Measurements from ENCODE around the gene PDZRN4.

Gene PDZRN4

DNA sequence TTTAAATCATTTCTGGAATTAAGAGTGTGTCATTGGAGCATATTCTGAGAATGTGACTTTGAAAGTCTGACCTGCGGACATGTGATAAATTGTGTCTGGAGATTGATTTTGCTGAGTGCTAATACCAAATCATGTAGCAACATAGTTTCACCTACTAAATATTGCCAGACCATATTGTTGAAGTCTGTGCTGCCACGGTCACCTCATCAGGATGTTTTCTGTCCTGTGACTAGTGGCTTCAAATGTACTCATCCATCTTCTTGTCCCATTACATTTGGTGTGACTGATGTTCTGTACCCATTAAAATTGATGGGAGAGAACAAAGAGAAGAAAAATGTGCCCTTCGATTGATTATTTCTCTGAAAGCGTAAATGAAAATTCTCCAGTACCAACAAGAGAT is 265.3 kb downstream of the PDZRN4 start:
- Histone ChIP-seq H3K79me1 (ENCODE audit: low read length) (no peaks in the 10 kb centered on the region), H3K27ac (ENCODE audit: low read depth, low read length) (no peak overlapping the region)
- WGBS (ENCODE audit: extremely low coverage, insufficient coverage, low lambda C conversion rate), result no CpG with 5 or more reads among the region's 4 CpGs

DNA sequence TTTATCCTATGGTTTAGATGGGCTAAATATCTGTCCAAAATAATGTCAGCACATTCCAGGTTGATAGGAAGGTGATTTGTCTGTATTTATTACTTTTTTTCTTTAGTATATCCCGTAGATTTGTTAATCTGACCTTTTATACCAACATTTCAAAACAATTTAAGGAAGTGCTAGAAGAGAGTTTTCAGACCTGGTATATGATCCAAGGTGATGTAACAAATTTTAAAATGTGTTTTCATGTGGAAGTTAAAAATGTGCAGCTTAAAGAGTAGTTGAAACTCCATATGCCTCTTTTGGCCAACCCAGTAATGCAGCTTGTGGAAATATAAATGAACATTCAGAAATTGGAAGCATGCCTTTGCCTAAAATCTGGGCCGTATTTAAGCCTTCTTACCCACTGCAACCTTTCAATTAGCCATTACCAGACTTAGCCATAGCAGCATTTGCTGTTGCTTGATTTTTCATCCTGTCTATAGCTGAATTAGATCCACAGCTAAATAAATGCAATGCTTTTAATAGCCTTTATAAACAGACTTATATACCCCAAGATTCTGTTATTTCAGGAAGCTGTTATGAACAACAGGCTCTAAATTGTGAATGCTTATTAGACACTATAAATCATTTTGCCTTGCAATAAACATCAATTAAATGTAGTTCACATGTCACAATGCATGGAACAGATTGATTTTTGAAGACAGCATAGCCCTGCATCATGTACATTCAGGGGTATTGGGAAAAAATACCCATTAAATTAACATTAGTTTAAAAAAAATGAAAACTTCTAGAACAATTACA is 271.2 kb downstream of the PDZRN4 start:
- Histone ChIP-seq H3K27ac (ENCODE audit: low read depth, low read length) (no peak overlapping the region), H3K23ac (ENCODE audit: low read length) (no peak overlapping the region), H3K18ac (ENCODE audit: low read length) (no peak overlapping the region), H2BK5ac (ENCODE audit: low read length) (no peak overlapping the region), H3K79me1 (ENCODE audit: low read length) (no peaks in the 10 kb centered on the region), H4K5ac (ENCODE audit: low read length) (no peak overlapping the region), H3K56ac (ENCODE audit: low read length) (no peak overlapping the region), H2BK15ac (replicated peaks; ENCODE audit: low read depth) (no peak overlapping the region), H2BK120ac (ENCODE audit: low read depth, low read length) (no peak overlapping the region), H2AK5ac (ENCODE audit: low read length) (no peak overlapping the region), H3K27me3 (ENCODE audit: insufficient read depth, low read length, poor library complexity) (no peaks in the 10 kb centered on the region), H3K4me3 (ENCODE audit: low read length) (no peak overlapping the region), H3K4ac (ENCODE audit: low read depth, low read length) (no peak overlapping the region), H3K36me3 (ENCODE audit: control insufficient read depth, insufficient read depth, low read length) (no peaks in the 10 kb centered on the region), H3K4me2 (ENCODE audit: low read length) (no peak overlapping the region), H3K79me2 (ENCODE audit: control insufficient read depth, insufficient read depth, low read length) (no peaks in the 10 kb centered on the region), H3K9ac (ENCODE audit: low read length) (no peak overlapping the region), H4K8ac (ENCODE audit: low read depth, low read length) (no peak overlapping the region), H3K4me1 (ENCODE audit: control insufficient read depth, low read depth, low read length) (peaks cover 3% of the 10 kb centered on the region)
- no peak for DNase-seq
- no CpG with 5 or more reads among the region's 2 CpGs for WGBS (ENCODE audit: extremely low coverage, insufficient coverage, low lambda C conversion rate)

More for the DNA sequence above, 265.3 kb downstream of the PDZRN4 start:
- H4K5ac ChIP-seq (ENCODE audit: low read length), result no peak overlapping the region
- H3K56ac ChIP-seq (ENCODE audit: low read length), result no peak overlapping the region
- no peak overlapping the region for H3K23ac ChIP-seq (ENCODE audit: low read length)
- H3K4ac ChIP-seq (ENCODE audit: low read depth, low read length), result no peak overlapping the region
- H2BK15ac ChIP-seq (replicated peaks; ENCODE audit: low read depth), result no peak overlapping the region
- H3K18ac ChIP-seq (ENCODE audit: low read length), result no peak overlapping the region
- H3K4me1 ChIP-seq (ENCODE audit: control insufficient read depth, low read depth, low read length), result peaks cover 5% of the 10 kb centered on the region
- H3K79me2 ChIP-seq (ENCODE audit: control insufficient read depth, insufficient read depth, low read length), result no peaks in the 10 kb centered on the region
- H3K4me2 ChIP-seq (ENCODE audit: low read length), result no peak overlapping the region
- H2BK120ac ChIP-seq (ENCODE audit: low read depth, low read length), result no peak overlapping the region
- no peak for DNase-seq
- no peak overlapping the region for H3K4me3 ChIP-seq (ENCODE audit: low read length)
- no peaks in the 10 kb centered on the region for H3K27me3 ChIP-seq (ENCODE audit: insufficient read depth, low read length, poor library complexity)
- H3K9ac ChIP-seq (ENCODE audit: low read length), result no peak overlapping the region
- no peak overlapping the region for H2AK5ac ChIP-seq (ENCODE audit: low read length)
- no peak overlapping the region for H2BK5ac ChIP-seq (ENCODE audit: low read length)
- H4K8ac ChIP-seq (ENCODE audit: low read depth, low read length), result no peak overlapping the region
- H3K36me3 ChIP-seq (ENCODE audit: control insufficient read depth, insufficient read depth, low read length), result no peaks in the 10 kb centered on the region

DNA sequence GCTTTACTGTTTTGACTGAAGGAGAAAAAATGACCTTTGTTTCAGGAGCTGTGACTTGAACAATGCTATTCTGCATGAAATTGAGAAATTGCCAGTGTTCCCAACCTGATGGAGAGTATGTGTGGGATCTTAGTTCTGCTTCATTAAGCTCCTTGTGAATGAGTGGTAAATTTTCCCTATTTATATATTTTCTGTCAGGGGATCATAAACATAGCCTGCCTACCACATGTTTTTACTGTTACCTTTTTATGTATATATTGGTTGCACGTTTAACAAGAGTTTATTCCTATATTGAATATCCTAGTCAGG is 271.7 kb downstream of the PDZRN4 start:
- Histone ChIP-seq H2AK5ac (ENCODE audit: low read length) (no peak overlapping the region), H2BK120ac (ENCODE audit: low read depth, low read length) (no peak overlapping the region), H3K79me2 (ENCODE audit: control insufficient read depth, insufficient read depth, low read length) (no peaks in the 10 kb centered on the region), H3K36me3 (ENCODE audit: control insufficient read depth, insufficient read depth, low read length) (no peaks in the 10 kb centered on the region), H3K18ac (ENCODE audit: low read length) (no peak overlapping the region), H3K4ac (ENCODE audit: low read depth, low read length) (no peak overlapping the region), H3K23ac (ENCODE audit: low read length) (no peak overlapping the region), H3K79me1 (ENCODE audit: low read length) (no peaks in the 10 kb centered on the region), H3K4me3 (ENCODE audit: low read length) (no peak overlapping the region), H2BK5ac (ENCODE audit: low read length) (no peak overlapping the region), H3K4me2 (ENCODE audit: low read length) (no peak overlapping the region), H3K56ac (ENCODE audit: low read length) (no peak overlapping the region), H4K5ac (ENCODE audit: low read length) (no peak overlapping the region), H4K8ac (ENCODE audit: low read depth, low read length) (no peak overlapping the region), H2BK15ac (replicated peaks; ENCODE audit: low read depth) (no peak overlapping the region), H3K27ac (ENCODE audit: low read depth, low read length) (no peak overlapping the region), H3K4me1 (ENCODE audit: control insufficient read depth, low read depth, low read length) (no peaks in the 10 kb centered on the region), H3K9ac (ENCODE audit: low read length) (no peak overlapping the region), H3K27me3 (ENCODE audit: insufficient read depth, low read length, poor library complexity) (no peaks in the 10 kb centered on the region)
- no peak for DNase-seq
- no CpG with 5 or more reads among the region's 1 CpG for WGBS (ENCODE audit: extremely low coverage, insufficient coverage, low lambda C conversion rate)

- no peak overlapping the region for H4K5ac ChIP-seq (ENCODE audit: low read length)
- no CpG with 5 or more reads among the region's 3 CpGs for WGBS (ENCODE audit: extremely low coverage, insufficient coverage, low lambda C conversion rate)
- H3K23ac ChIP-seq (ENCODE audit: low read length), result no peak overlapping the region
- no peak overlapping the region for H2AK5ac ChIP-seq (ENCODE audit: low read length)
- H3K9ac ChIP-seq (ENCODE audit: low read length), result no peak overlapping the region
- H3K4me3 ChIP-seq (ENCODE audit: low read length), result no peak overlapping the region
- no peak overlapping the region for H2BK15ac ChIP-seq (replicated peaks; ENCODE audit: low read depth)
- no peaks in the 10 kb centered on the region for H3K79me1 ChIP-seq (ENCODE audit: low read length)
- no peaks in the 10 kb centered on the region for H3K36me3 ChIP-seq (ENCODE audit: control insufficient read depth, insufficient read depth, low read length)
- H3K56ac ChIP-seq (ENCODE audit: low read length), result no peak overlapping the region
- H3K4me1 ChIP-seq (ENCODE audit: control insufficient read depth, low read depth, low read length), result no peaks in the 10 kb centered on the region
- no peak overlapping the region for H2BK120ac ChIP-seq (ENCODE audit: low read depth, low read length)
- DNase-seq, result no peak
- no peak overlapping the region for H3K4me2 ChIP-seq (ENCODE audit: low read length)
- no peak overlapping the region for H3K4ac ChIP-seq (ENCODE audit: low read depth, low read length)
- H3K79me2 ChIP-seq (ENCODE audit: control insufficient read depth, insufficient read depth, low read length), result no peaks in the 10 kb centered on the region
- no peaks in the 10 kb centered on the region for H3K27me3 ChIP-seq (ENCODE audit: insufficient read depth, low read length, poor library complexity)
- no peak overlapping the region for H2BK5ac ChIP-seq (ENCODE audit: low read length)
- no peak overlapping the region for H4K8ac ChIP-seq (ENCODE audit: low read depth, low read length)
- H3K18ac ChIP-seq (ENCODE audit: low read length), result no peak overlapping the region
- H3K27ac ChIP-seq (ENCODE audit: low read depth, low read length), result no peak overlapping the region
Observed at GRCh38 chr12:41460906-41461305, 272.8 kb downstream of the PDZRN4 start.

GRCh38 chr12:41462312-41462711 is 274.2 kb downstream of the PDZRN4 start:
- Histone ChIP-seq H4K5ac (ENCODE audit: low read length) (no peak overlapping the region), H3K9ac (ENCODE audit: low read length) (no peak overlapping the region), H2BK5ac (ENCODE audit: low read length) (no peak overlapping the region), H3K27ac (ENCODE audit: low read depth, low read length) (no peak overlapping the region), H4K8ac (ENCODE audit: low read depth, low read length) (no peak overlapping the region), H3K4me2 (ENCODE audit: low read length) (no peak overlapping the region), H3K4ac (ENCODE audit: low read depth, low read length) (no peak overlapping the region), H3K36me3 (ENCODE audit: control insufficient read depth, insufficient read depth, low read length) (no peaks in the 10 kb centered on the region), H3K23ac (ENCODE audit: low read length) (no peak overlapping the region), H3K4me1 (ENCODE audit: control insufficient read depth, low read depth, low read length) (no peaks in the 10 kb centered on the region), H3K4me3 (ENCODE audit: low read length) (no peak overlapping the region), H2BK120ac (ENCODE audit: low read depth, low read length) (no peak overlapping the region), H3K56ac (ENCODE audit: low read length) (no peak overlapping the region), H3K18ac (ENCODE audit: low read length) (no peak overlapping the region), H2BK15ac (replicated peaks; ENCODE audit: low read depth) (no peak overlapping the region), H2AK5ac (ENCODE audit: low read length) (no peak overlapping the region), H3K27me3 (ENCODE audit: insufficient read depth, low read length, poor library complexity) (no peaks in the 10 kb centered on the region), H3K79me2 (ENCODE audit: control insufficient read depth, insufficient read depth, low read length) (no peaks in the 10 kb centered on the region), H3K79me1 (ENCODE audit: low read length) (no peaks in the 10 kb centered on the region)
- DNase-seq, result no peak

DNA sequence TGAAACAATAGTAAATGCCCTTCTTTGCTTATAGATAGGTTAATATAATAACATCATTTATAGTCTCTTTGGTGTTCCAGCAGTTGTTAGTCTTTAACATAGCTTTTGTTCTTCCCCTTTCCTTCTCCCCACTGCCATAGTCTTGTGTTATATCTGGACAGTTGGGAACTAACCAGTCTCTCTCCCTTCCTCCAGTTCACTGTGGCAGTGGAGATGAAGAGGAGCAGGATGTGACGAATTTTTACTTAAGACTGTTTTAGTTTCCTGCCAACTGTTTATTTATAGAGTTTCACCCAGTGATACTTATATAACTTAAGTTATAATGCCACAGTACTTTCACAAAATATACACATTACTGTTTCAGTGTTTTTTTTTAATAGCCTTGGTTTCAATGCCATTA is 277.4 kb downstream of the PDZRN4 start:
- no peak overlapping the region for H3K23ac ChIP-seq (ENCODE audit: low read length)
- no peak overlapping the region for H2BK15ac ChIP-seq (replicated peaks; ENCODE audit: low read depth)
- no peak overlapping the region for H3K56ac ChIP-seq (ENCODE audit: low read length)
- no peak overlapping the region for H3K4ac ChIP-seq (ENCODE audit: low read depth, low read length)
- no peaks in the 10 kb centered on the region for H3K79me2 ChIP-seq (ENCODE audit: control insufficient read depth, insufficient read depth, low read length)
- H3K79me1 ChIP-seq (ENCODE audit: low read length), result no peaks in the 10 kb centered on the region
- H2BK5ac ChIP-seq (ENCODE audit: low read length), result no peak overlapping the region
- H3K27me3 ChIP-seq (ENCODE audit: insufficient read depth, low read length, poor library complexity), result no peaks in the 10 kb centered on the region
- H2BK120ac ChIP-seq (ENCODE audit: low read depth, low read length), result no peak overlapping the region
- no peaks in the 10 kb centered on the region for H3K4me1 ChIP-seq (ENCODE audit: control insufficient read depth, low read depth, low read length)
- H3K4me2 ChIP-seq (ENCODE audit: low read length), result no peak overlapping the region
- WGBS (ENCODE audit: extremely low coverage, insufficient coverage, low lambda C conversion rate), result no CpG with 5 or more reads among the region's 1 CpG
- H2AK5ac ChIP-seq (ENCODE audit: low read length), result no peak overlapping the region
- no peak overlapping the region for H3K27ac ChIP-seq (ENCODE audit: low read depth, low read length)
- no peak overlapping the region for H3K9ac ChIP-seq (ENCODE audit: low read length)
- DNase-seq, result no peak
- H3K36me3 ChIP-seq (ENCODE audit: control insufficient read depth, insufficient read depth, low read length), result no peaks in the 10 kb centered on the region
- H3K18ac ChIP-seq (ENCODE audit: low read length), result no peak overlapping the region
- H3K4me3 ChIP-seq (ENCODE audit: low read length), result no peak overlapping the region
- H4K5ac ChIP-seq (ENCODE audit: low read length), result no peak overlapping the region
- no peak overlapping the region for H4K8ac ChIP-seq (ENCODE audit: low read depth, low read length)

All from mesendoderm (in vitro differentiated cells).